Neural cell (in vitro differentiated cells): ENCODE measurements around the gene UNC5C. TPM values are rescaled to one million over a fixed set of nuclear protein-coding genes. Genes with fewer than 3 reads are reported as not detected.

Experiments
- H2AFZ ChIP-seq: fragments of 200-600, 300-800 bp; sonication (generic), shearing (Covaris generic); 2 replicates; pipeline ENCODE4 v1.6.0; 2014; ENCODE audit warnings: low read depth, mild to moderate bottlenecking, antibody characterized with exemption, low read length, moderate library complexity
- H3F3A ChIP-seq: fragments of 200-600 bp; shearing (Covaris generic); 2 replicates; pipeline ENCODE4 v1.6.1; 2016; ENCODE audit warnings: mild to moderate bottlenecking, moderate library complexity, mixed read lengths, antibody characterized with exemption, low read length; ENCODE audit not compliant: insufficient read depth, poor library complexity, severe bottlenecking
- H3K27ac ChIP-seq: fragments of 200-600, 300-800 bp; sonication (generic), shearing (Covaris generic); 2 replicates; pipeline ENCODE4 v1.5.1; 2014; ENCODE audit warnings: mild to moderate bottlenecking, low read length, moderate library complexity
- H3K27me3 ChIP-seq: fragments of 300-800, 200-600 bp; sonication (generic), shearing (Covaris generic); 2 replicates; pipeline ENCODE4 v1.6.0; 2014; ENCODE audit warnings: mild to moderate bottlenecking, low read depth, low read length, moderate library complexity; ENCODE audit not compliant: insufficient read depth
- H3K36me3 ChIP-seq: fragments of 300-800, 200-600 bp; sonication (generic), shearing (Covaris generic); 2 replicates; pipeline ENCODE4 v1.5.1; 2014; ENCODE audit warnings: mild to moderate bottlenecking, antibody characterized with exemption, low read length, moderate library complexity; ENCODE audit not compliant: insufficient read depth
- H3K4me2 ChIP-seq: fragments of 300-800, 200-600 bp; sonication (generic), shearing (Covaris generic); 2 replicates; pipeline ENCODE4 v1.6.0; 2014; ENCODE audit warnings: mild to moderate bottlenecking, low read length
- H3K4me3 ChIP-seq: fragments of 300-800, 200-600 bp; sonication (generic), shearing (Covaris generic); 2 replicates; pipeline ENCODE4 v1.5.1; 2014; ENCODE audit warnings: mild to moderate bottlenecking, low read length, moderate library complexity
- H3K79me2 ChIP-seq: fragments of 200-600 bp; shearing (Covaris generic); replicated peaks from 2 replicates; pipeline ENCODE4 v1.6.0; 2014; ENCODE audit warnings: mild to moderate bottlenecking, low read length, moderate library complexity; ENCODE audit not compliant: insufficient read depth
- H3K9ac ChIP-seq: fragments of 300-800, 200-600 bp; sonication (generic), shearing (Covaris generic); 2 replicates; pipeline ENCODE4 v1.6.1; 2016; ENCODE audit warnings: mild to moderate bottlenecking, low read length, mixed read lengths
- H3K9me2 ChIP-seq: fragments of 200-600 bp; shearing (Covaris generic); 2 replicates; pipeline ENCODE4 v1.6.1; 2016; ENCODE audit warnings: mild to moderate bottlenecking, low read length, mixed read lengths; ENCODE audit not compliant: insufficient read depth
- H3K9me3 ChIP-seq: fragments of 200-600, 300-800 bp; sonication (generic), shearing (Covaris generic); 2 replicates; pipeline ENCODE4 v1.6.1; 2016; ENCODE audit warnings: mild to moderate bottlenecking, mixed run types, low read length, moderate library complexity, mixed read lengths
- H4K20me1 ChIP-seq: fragments of 200-600 bp; shearing (Covaris generic); 2 replicates; pipeline ENCODE4 v1.6.1; 2016; ENCODE audit warnings: mild to moderate bottlenecking, mixed run types; ENCODE audit not compliant: insufficient read depth
- CTCF ChIP-seq: fragments of 450-650 bp; IDR thresholded peaks from 2 replicates; pipeline ENCODE4 v1.5.1; 2014; ENCODE audit warnings: antibody characterized with exemption, mild to moderate bottlenecking, moderate library complexity; ENCODE audit not compliant: poor library complexity, severe bottlenecking
- EP300 ChIP-seq: fragments of 450-650 bp; conservative IDR thresholded peaks from 2 replicates; pipeline ENCODE4 v1.6.1; 2014; ENCODE audit warnings: antibody characterized with exemption, mild to moderate bottlenecking, moderate library complexity; ENCODE audit not compliant: poor library complexity, severe bottlenecking
- EZH2 ChIP-seq: fragments of 200-600, 300-800 bp; shearing (Covaris generic), sonication (generic); IDR thresholded peaks from 2 replicates; pipeline ENCODE4 v1.6.1; 2014; ENCODE audit warnings: antibody characterized with exemption, low read length, borderline replicate concordance, mild to moderate bottlenecking; ENCODE audit not compliant: insufficient read depth, poor library complexity, severe bottlenecking
- MXI1 ChIP-seq: fragments of 450-650 bp; conservative IDR thresholded peaks from 2 replicates; pipeline ENCODE4 v1.6.1; 2014; ENCODE audit warnings: antibody characterized with exemption, mild to moderate bottlenecking; ENCODE audit not compliant: poor library complexity, severe bottlenecking
- POLR2AphosphoS5 ChIP-seq: IDR thresholded peaks from 2 replicates; pipeline ENCODE4 v1.6.1; 2012
- RAD21 ChIP-seq: fragments of 450-650 bp; conservative IDR thresholded peaks from 2 replicates; pipeline ENCODE4 v1.6.1; 2014; ENCODE audit warnings: antibody characterized with exemption, mild to moderate bottlenecking, moderate library complexity
- REST ChIP-seq: IDR thresholded peaks from 2 replicates; pipeline ENCODE4 v1.6.1; 2012; ENCODE audit warnings: borderline replicate concordance
- SMC3 ChIP-seq: fragments of 450-650 bp; conservative IDR thresholded peaks from 2 replicates; pipeline ENCODE4 v1.6.1; 2014; ENCODE audit warnings: antibody characterized with exemption, mild to moderate bottlenecking, moderate library complexity; ENCODE audit not compliant: poor library complexity
- TAF1 ChIP-seq: IDR thresholded peaks from 2 replicates; pipeline ENCODE4 v1.6.1; 2012; ENCODE audit warnings: low read depth
- polyA plus RNA-seq: library from polyadenylated mRNA; depleted of rRNA; stranded (reverse); fragments of >200 nt; gene quantifications from 2 replicates; pipeline ENCODE4 v1.2.3, GENCODE V29; 2014

The UNC5C gene
- polyA plus RNA-seq, 1 donor from 2014 or later = 0.56 TPM

GRCh38 chr4:95190751-95191436 lies 357.9 kb downstream of the UNC5C start:
- H2AFZ ChIP-seq = no peak overlapping the region
- H3K9ac ChIP-seq = no peak overlapping the region
- H3K4me3 ChIP-seq = no peak overlapping the region
- no peak overlapping the region for H3K27ac ChIP-seq
- H3K9me3 ChIP-seq = no peaks in the 10 kb centered on the region
- no peak overlapping the region for H3K4me2 ChIP-seq
- H3F3A ChIP-seq = no peaks in the 10 kb centered on the region
- no peaks in the 10 kb centered on the region for H3K9me2 ChIP-seq
- H3K36me3 ChIP-seq = no peaks in the 10 kb centered on the region
- H4K20me1 ChIP-seq = no peaks in the 10 kb centered on the region
- peaks cover 20% of the 10 kb centered on the region for H3K27me3 ChIP-seq
- H3K79me2 ChIP-seq = no peaks in the 10 kb centered on the region
- TF ChIP-seq TAF1 (no peak), EZH2 (no peak)

- no peak overlapping the region for H3K9ac ChIP-seq
- H3K9me2 ChIP-seq = no peaks in the 10 kb centered on the region
- no peak overlapping the region for H3K4me2 ChIP-seq
- no peaks in the 10 kb centered on the region for H4K20me1 ChIP-seq
- TF ChIP-seq EP300 (no peak), REST (no peak), CTCF (no peak), RAD21 (no peak), POLR2AphosphoS5 (no peak), EZH2 (no peak), SMC3 (no peak), TAF1 (no peak), MXI1 (no peak)
- no peaks in the 10 kb centered on the region for H3K79me2 ChIP-seq
- H2AFZ ChIP-seq = no peak overlapping the region
- H3K36me3 ChIP-seq = no peaks in the 10 kb centered on the region
- H3K27ac ChIP-seq = no peak overlapping the region
- no peak overlapping the region for H3K4me3 ChIP-seq
- no peaks in the 10 kb centered on the region for H3F3A ChIP-seq
- H3K27me3 ChIP-seq = peaks cover 20% of the 10 kb centered on the region
- H3K9me3 ChIP-seq = no peaks in the 10 kb centered on the region
Observed at GRCh38 chr4:95188701-95189370, 359.9 kb downstream of the UNC5C start.
